Brain pericyte (primary cell): Measurements from ENCODE around the gene TGFBR3.
A peak's percentile ranks its signal among the peaks of the same experiment; 100 is the strongest.
"Not testable (repeated sequence)": the region's sequence is repeated elsewhere in the genome, so short reads cannot be mapped to it uniquely, and the experiment has no call there.

ENCODE experiments used
- DNase-seq: peaks from one replicate; pipeline ENCODE4 v3.0.0-alpha.2; 2012; ENCODE audit warnings: low read depth, low spot score

Gene TGFBR3

GRCh38 chr1:91851130-91852010 lies 34.6 kb downstream of the TGFBR3 start:
- DNase-seq = no peak

GRCh38 chr1:91850708-91851107 lies 35.2 kb downstream of the TGFBR3 start:
- no peak for DNase-seq

GRCh38 chr1:91847851-91848250 lies 38.1 kb downstream of the TGFBR3 start:
- no peak for DNase-seq

- DNase-seq = no peak
Observed at GRCh38 chr1:91846639-91847013, 39.3 kb downstream of the TGFBR3 start.

- DNase-seq = no peak
Observed at GRCh38 chr1:91846007-91846638, 39.8 kb downstream of the TGFBR3 start.

GRCh38 chr1:91844862-91845528 lies 41.0 kb downstream of the TGFBR3 start:
- no peak for DNase-seq

- DNase-seq = no peak
Observed at GRCh38 chr1:91843843-91844242, 42.1 kb downstream of the TGFBR3 start.

GRCh38 chr1:91842563-91842962 lies 43.4 kb downstream of the TGFBR3 start:
- DNase-seq = no peak

- no peak for DNase-seq
Observed at GRCh38 chr1:91842056-91842455, 43.9 kb downstream of the TGFBR3 start.

- DNase-seq = not testable (repeated sequence)
Observed at GRCh38 chr1:91840276-91840675, 45.7 kb downstream of the TGFBR3 start.

- DNase-seq = no peak
Observed at GRCh38 chr1:91836331-91837040, 49.5 kb downstream of the TGFBR3 start.

- DNase-seq = no peak
Observed at GRCh38 chr1:91835087-91835521, 50.8 kb downstream of the TGFBR3 start.

GRCh38 chr1:91834549-91834948 lies 51.4 kb downstream of the TGFBR3 start:
- DNase-seq = not testable (repeated sequence)

GRCh38 chr1:91833946-91834345 lies 52.0 kb downstream of the TGFBR3 start:
- no peak for DNase-seq

- DNase-seq = no peak
Observed at GRCh38 chr1:91831132-91831930, 54.6 kb downstream of the TGFBR3 start.

GRCh38 chr1:91830242-91831131 lies 55.5 kb downstream of the TGFBR3 start:
- peak; percentile 60 for DNase-seq

- no peak for DNase-seq
Observed at GRCh38 chr1:91829293-91830153, 56.4 kb downstream of the TGFBR3 start.

- no peak for DNase-seq
Observed at GRCh38 chr1:91828583-91829281, 57.2 kb downstream of the TGFBR3 start.
